Duodenal mucosa (tissue), 2 donors: ENCODE data around the gene LOXHD1.

Experiments used
- H3K27ac ChIP-seq: one replicate; pipeline ENCODE4 v1.7.0; 2013; ENCODE audit warnings: low read depth, low read length
- H3K27me3 ChIP-seq, 2 donors: one replicate each; pipeline ENCODE4 v1.7.0; 2013; ENCODE audit warnings: low read length in 2 of 2, control low read depth in 1 of 2; ENCODE audit not compliant: insufficient read depth in 2 of 2, control insufficient read depth in 1 of 2
- H3K36me3 ChIP-seq, 2 donors: one replicate each; pipeline ENCODE4 v1.7.0; 2013; ENCODE audit warnings: low read length in 2 of 2, control low read depth in 1 of 2; ENCODE audit not compliant: insufficient read depth in 2 of 2, control insufficient read depth in 1 of 2
- H3K4me1 ChIP-seq, 2 donors: one replicate each; pipeline ENCODE4 v1.7.0; 2013; ENCODE audit warnings: low read length in 2 of 2, control low read depth in 1 of 2; ENCODE audit not compliant: insufficient read depth in 2 of 2, control insufficient read depth in 1 of 2
- H3K4me3 ChIP-seq, 2 donors: one replicate each; pipeline ENCODE4 v1.7.0; 2013; ENCODE audit warnings: low read length in 2 of 2, low read depth in 1 of 2
- H3K9ac ChIP-seq, 2 donors: one replicate each; pipeline ENCODE4 v1.7.0; 2013; ENCODE audit warnings: low read length in 2 of 2, low read depth in 1 of 2
- H3K9me3 ChIP-seq, 2 donors: one replicate each; pipeline ENCODE4 v1.7.0; 2013; ENCODE audit warnings: low read length in 2 of 2, control low read depth in 1 of 2; ENCODE audit not compliant: control insufficient read depth in 1 of 2

The LOXHD1 gene

DNA sequence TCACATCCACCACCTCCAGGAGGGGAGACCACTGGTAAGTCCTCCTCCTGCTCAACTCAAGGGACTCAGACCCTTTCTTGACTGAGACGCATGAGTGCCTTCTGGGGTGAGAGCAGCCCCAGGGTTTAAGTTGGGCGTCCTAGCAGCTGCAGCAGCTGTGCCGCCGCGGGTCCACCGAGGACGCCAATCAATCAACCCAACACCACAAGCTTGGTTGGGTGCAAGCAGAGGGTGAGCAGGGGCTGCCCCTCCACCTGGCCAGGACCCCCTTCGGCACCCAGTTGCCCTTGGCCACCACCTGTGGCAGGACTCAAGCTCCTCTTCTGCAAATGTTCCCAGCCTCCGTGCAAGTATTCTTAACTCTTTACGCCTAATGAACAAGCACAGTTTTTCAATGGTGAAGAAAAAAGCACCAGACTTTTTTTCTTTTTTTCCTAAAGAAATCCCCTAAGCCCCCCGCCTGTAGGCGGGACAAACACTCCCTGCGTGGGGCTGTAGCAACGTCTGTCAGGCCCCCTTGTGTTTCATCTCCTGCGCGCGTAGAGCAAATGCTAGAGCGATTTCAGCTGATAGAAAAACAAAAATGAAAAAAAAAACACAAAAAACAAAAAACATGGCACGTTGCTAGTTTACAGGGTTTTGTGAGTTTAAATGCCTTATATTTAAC lies 197.1 kb downstream of the LOXHD1 start:
- H3K27ac ChIP-seq = no peak overlapping the region
- H3K4me3 ChIP-seq = no peak overlapping the region
- no peaks in the 10 kb centered on the region for H3K9me3 ChIP-seq
- no peaks in the 10 kb centered on the region for H3K4me1 ChIP-seq
- peaks cover 0 to 4% of the 10 kb centered on the region in 2 donors for H3K27me3 ChIP-seq
- H3K9ac ChIP-seq = no peak overlapping the region
- H3K36me3 ChIP-seq = no peaks in the 10 kb centered on the region

DNA sequence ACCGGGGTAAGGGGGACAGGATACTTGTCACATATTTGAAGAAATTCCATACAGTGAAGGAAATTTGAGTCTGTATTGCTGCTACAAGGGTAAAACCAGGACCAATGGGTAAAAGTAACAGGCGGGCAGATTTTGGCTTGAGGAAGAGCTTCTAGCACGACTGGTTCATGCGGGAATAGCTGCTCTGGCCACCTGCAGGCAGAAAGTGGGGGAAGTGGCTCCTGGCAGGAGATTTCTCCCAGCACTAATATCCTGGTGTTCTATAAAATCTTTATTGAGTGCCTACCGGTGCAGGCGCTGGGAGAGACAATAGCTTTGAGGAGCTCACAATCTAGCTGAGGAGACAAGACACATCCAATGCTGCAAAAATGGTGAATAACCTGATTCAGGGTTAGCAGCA lies 198.5 kb downstream of the LOXHD1 start:
- no peaks in the 10 kb centered on the region for H3K36me3 ChIP-seq
- no peak overlapping the region for H3K9ac ChIP-seq
- H3K4me3 ChIP-seq = no peak overlapping the region
- no peaks in the 10 kb centered on the region for H3K9me3 ChIP-seq
- H3K27me3 ChIP-seq = no peaks in the 10 kb centered on the region
- no peak overlapping the region for H3K27ac ChIP-seq
- H3K4me1 ChIP-seq = no peaks in the 10 kb centered on the region

GRCh38 chr18:46456691-46457090 lies 200.3 kb downstream of the LOXHD1 start:
- H3K4me1 ChIP-seq = no peaks in the 10 kb centered on the region
- H3K9me3 ChIP-seq = no peaks in the 10 kb centered on the region
- H3K4me3 ChIP-seq = no peak overlapping the region
- no peaks in the 10 kb centered on the region for H3K36me3 ChIP-seq
- H3K9ac ChIP-seq = no peak overlapping the region
- no peak overlapping the region for H3K27ac ChIP-seq
- H3K27me3 ChIP-seq = no peaks in the 10 kb centered on the region

GRCh38 chr18:46452820-46453219 lies 204.2 kb downstream of the LOXHD1 start:
- no peaks in the 10 kb centered on the region for H3K4me1 ChIP-seq
- H3K9me3 ChIP-seq = no peaks in the 10 kb centered on the region
- no peak overlapping the region for H3K27ac ChIP-seq
- no peaks in the 10 kb centered on the region for H3K27me3 ChIP-seq
- no peak overlapping the region for H3K9ac ChIP-seq
- no peaks in the 10 kb centered on the region for H3K36me3 ChIP-seq
- no peak overlapping the region for H3K4me3 ChIP-seq

DNA sequence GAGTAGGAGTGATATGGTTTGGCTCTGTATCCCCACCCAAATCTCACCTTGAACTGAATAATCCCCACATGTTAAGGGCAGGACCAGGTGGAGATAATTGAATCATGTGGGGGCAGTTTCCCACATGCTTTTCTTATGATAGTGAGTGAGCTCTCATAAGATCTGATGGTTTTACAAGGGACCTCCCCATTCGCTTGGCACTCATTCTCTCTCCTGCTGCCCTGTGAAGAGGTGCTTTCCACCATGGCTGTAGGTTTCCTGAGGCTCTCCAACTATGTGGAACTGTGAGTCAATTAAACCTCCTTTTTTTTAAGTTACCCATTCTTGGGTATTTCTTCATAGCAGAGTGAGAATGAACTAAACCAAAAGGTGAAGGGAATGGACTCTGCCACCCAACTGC lies 207.5 kb downstream of the LOXHD1 start:
- no peak overlapping the region for H3K9ac ChIP-seq
- H3K9me3 ChIP-seq = no peaks in the 10 kb centered on the region
- no peaks in the 10 kb centered on the region for H3K4me1 ChIP-seq
- H3K27ac ChIP-seq = no peak overlapping the region
- H3K36me3 ChIP-seq = no peaks in the 10 kb centered on the region
- H3K27me3 ChIP-seq = no peaks in the 10 kb centered on the region
- H3K4me3 ChIP-seq = no peak overlapping the region

DNA sequence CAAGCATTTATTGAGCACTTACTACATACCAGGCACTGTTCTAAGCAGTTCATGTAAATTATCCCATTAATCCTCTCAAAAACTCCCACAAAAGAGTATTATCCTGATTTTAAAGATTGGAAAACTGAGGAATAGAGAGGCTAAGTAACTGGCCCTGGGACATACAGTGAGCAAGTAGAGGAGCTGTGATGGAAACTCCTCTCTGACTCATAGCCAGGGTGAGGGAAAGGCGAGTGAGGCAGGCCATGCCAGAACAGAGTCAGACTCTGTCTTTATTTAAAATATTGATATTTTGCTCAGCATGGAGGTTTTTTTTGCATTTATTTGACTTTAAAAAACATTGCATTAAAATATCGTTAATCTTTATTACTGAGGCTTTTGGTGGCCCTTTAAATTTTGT lies 208.0 kb downstream of the LOXHD1 start:
- Histone ChIP-seq H3K4me3 (no peak overlapping the region), H3K27ac (no peak overlapping the region), H3K36me3 (no peaks in the 10 kb centered on the region), H3K9ac (no peak overlapping the region), H3K27me3 (no peaks in the 10 kb centered on the region), H3K4me1 (no peaks in the 10 kb centered on the region), H3K9me3 (no peaks in the 10 kb centered on the region)

- H3K27me3 ChIP-seq = no peaks in the 10 kb centered on the region
- no peak overlapping the region for H3K27ac ChIP-seq
- no peaks in the 10 kb centered on the region for H3K9me3 ChIP-seq
- H3K9ac ChIP-seq = no peak overlapping the region
- H3K36me3 ChIP-seq = no peaks in the 10 kb centered on the region
- no peaks in the 10 kb centered on the region for H3K4me1 ChIP-seq
- no peak overlapping the region for H3K4me3 ChIP-seq
Observed at GRCh38 chr18:46448347-46448746, 208.7 kb downstream of the LOXHD1 start.

GRCh38 chr18:46447792-46448191 lies 209.2 kb downstream of the LOXHD1 start:
- no peak overlapping the region for H3K4me3 ChIP-seq
- no peaks in the 10 kb centered on the region for H3K4me1 ChIP-seq

DNA sequence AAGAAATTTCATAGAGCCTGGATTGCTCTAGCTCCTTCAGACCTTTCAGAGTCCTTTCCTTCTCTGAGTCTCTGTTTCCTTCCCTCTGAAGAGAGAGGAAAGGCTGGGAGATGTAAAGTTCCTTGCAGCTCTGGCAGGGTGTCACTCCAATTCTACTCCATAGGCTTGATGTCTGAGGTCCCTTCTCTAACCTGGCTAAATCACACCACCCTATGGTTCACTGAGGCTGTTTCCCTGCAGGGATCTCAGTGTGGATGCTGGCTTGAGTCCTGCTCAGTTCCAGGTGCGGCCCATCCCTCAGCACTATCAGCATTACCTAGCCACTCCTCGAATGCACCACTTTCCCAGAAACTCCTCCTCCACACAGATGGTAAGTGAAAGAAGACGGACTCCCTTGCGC lies 209.7 kb downstream of the LOXHD1 start:
- Histone ChIP-seq H3K4me3 (no peak overlapping the region), H3K9ac (no peak overlapping the region), H3K27ac (no peak overlapping the region), H3K4me1 (no peaks in the 10 kb centered on the region), H3K36me3 (no peaks in the 10 kb centered on the region), H3K27me3 (no peaks in the 10 kb centered on the region), H3K9me3 (no peaks in the 10 kb centered on the region)

More at GRCh38 chr18:46447792-46448191, 209.2 kb downstream of the LOXHD1 start:
- H3K36me3 ChIP-seq = no peaks in the 10 kb centered on the region
- no peak overlapping the region for H3K9ac ChIP-seq
- H3K27me3 ChIP-seq = no peaks in the 10 kb centered on the region
- no peaks in the 10 kb centered on the region for H3K9me3 ChIP-seq
- no peak overlapping the region for H3K27ac ChIP-seq

- H3K27me3 ChIP-seq = no peaks in the 10 kb centered on the region
- H3K4me1 ChIP-seq = no peaks in the 10 kb centered on the region
- no peak overlapping the region for H3K27ac ChIP-seq
- no peaks in the 10 kb centered on the region for H3K36me3 ChIP-seq
- H3K9me3 ChIP-seq = no peaks in the 10 kb centered on the region
- no peak overlapping the region for H3K9ac ChIP-seq
- no peak overlapping the region for H3K4me3 ChIP-seq
Observed at GRCh38 chr18:46445522-46446313, 211.3 kb downstream of the LOXHD1 start.
